Measurements from ENCODE around the gene RPS27A.
"Not testable (repeated sequence)": the region's sequence is repeated elsewhere in the genome, so short reads cannot be mapped to it uniquely, and the experiment has no call there.

Gene RPS27A

GRCh38 chr2:55232084-55232862 lies at the start of gene RPS27A, which contains the start of gene CLHC1:
Gene RPS27A, plus strand, starts transcription at chr2:55232688. Its CDS starts 137 bp downstream, at chr2:55232825.
Gene CLHC1, minus strand, starts transcription at chr2:55232293. Its CDS starts 9,882 bp downstream, at chr2:55222411.
- no peaks in the 10 kb centered on the region for H3K27me3 Mint-ChIP-seq (ENCODE audit: low read depth)
- peak; percentile 87 for DNase-seq (ENCODE audit: low spot score)
- peak within 1 kb of the TSS; percentile 99 for H3K4me3 Mint-ChIP-seq
- no peaks in the 10 kb centered on the region for H3K9me3 Mint-ChIP-seq
- H3K36me3 Mint-ChIP-seq (ENCODE audit: low read depth) = peaks cover 58% of the 10 kb centered on the region
- peaks cover 43% of the 10 kb centered on the region for H3K4me1 Mint-ChIP-seq (ENCODE audit: low read depth)
- H3K27ac Mint-ChIP-seq = peak within 1 kb of the TSS; percentile 91

GRCh38 chr2:55186837-55187236 lies 45.7 kb upstream of the RPS27A start:
- not testable (repeated sequence) for H3K27me3 Mint-ChIP-seq (ENCODE audit: low read depth)

GRCh38 chr2:55191888-55192287 lies 40.6 kb upstream of the RPS27A start:
- not testable (repeated sequence) for H3K27me3 Mint-ChIP-seq (ENCODE audit: low read depth); H3K4me3 Mint-ChIP-seq; H3K27ac Mint-ChIP-seq; H3K9me3 Mint-ChIP-seq; DNase-seq (ENCODE audit: low spot score); H3K4me1 Mint-ChIP-seq (ENCODE audit: low read depth)
- peaks cover 10% of the 10 kb centered on the region for H3K36me3 Mint-ChIP-seq (ENCODE audit: low read depth)

More at GRCh38 chr2:55186837-55187236, 45.7 kb upstream of the RPS27A start:
- H3K4me1 Mint-ChIP-seq (ENCODE audit: low read depth); H3K9me3 Mint-ChIP-seq; H3K36me3 Mint-ChIP-seq (ENCODE audit: low read depth); H3K4me3 Mint-ChIP-seq; DNase-seq (ENCODE audit: low spot score); H3K27ac Mint-ChIP-seq: not testable (repeated sequence)

- H3K27ac Mint-ChIP-seq = no peak overlapping the region
- H3K9me3 Mint-ChIP-seq = peaks cover 16% of the 10 kb centered on the region
- peaks cover 29% of the 10 kb centered on the region for H3K36me3 Mint-ChIP-seq (ENCODE audit: low read depth)
- H3K27me3 Mint-ChIP-seq (ENCODE audit: low read depth) = no peaks in the 10 kb centered on the region
- H3K4me3 Mint-ChIP-seq = no peak overlapping the region
- no peak for DNase-seq (ENCODE audit: low spot score)
- no peaks in the 10 kb centered on the region for H3K4me1 Mint-ChIP-seq (ENCODE audit: low read depth)
These were observed 36.0 kb upstream of the RPS27A start for GRCh38 chr2:55196526-55196925.

GRCh38 chr2:55200416-55200815 lies 32.1 kb upstream of the RPS27A start:
- no peak overlapping the region for H3K27ac Mint-ChIP-seq
- H3K27me3 Mint-ChIP-seq (ENCODE audit: low read depth) = no peaks in the 10 kb centered on the region
- peaks cover 25% of the 10 kb centered on the region for H3K9me3 Mint-ChIP-seq
- no peak overlapping the region for H3K4me3 Mint-ChIP-seq
- no peak for DNase-seq (ENCODE audit: low spot score)
- H3K4me1 Mint-ChIP-seq (ENCODE audit: low read depth) = no peaks in the 10 kb centered on the region
- peaks cover 44% of the 10 kb centered on the region for H3K36me3 Mint-ChIP-seq (ENCODE audit: low read depth)

GRCh38 chr2:55204536-55204935 lies 28.0 kb upstream of the RPS27A start:
- H3K27ac Mint-ChIP-seq = no peak overlapping the region
- H3K4me1 Mint-ChIP-seq (ENCODE audit: low read depth) = no peaks in the 10 kb centered on the region
- H3K27me3 Mint-ChIP-seq (ENCODE audit: low read depth) = no peaks in the 10 kb centered on the region
- H3K36me3 Mint-ChIP-seq (ENCODE audit: low read depth) = peaks cover 35% of the 10 kb centered on the region
- peaks cover 25% of the 10 kb centered on the region for H3K9me3 Mint-ChIP-seq
- H3K4me3 Mint-ChIP-seq = no peak overlapping the region
- no peak for DNase-seq (ENCODE audit: low spot score)

- peaks cover 25% of the 10 kb centered on the region for H3K9me3 Mint-ChIP-seq
- H3K36me3 Mint-ChIP-seq (ENCODE audit: low read depth) = peaks cover 32% of the 10 kb centered on the region
- no peak overlapping the region for H3K4me3 Mint-ChIP-seq
- H3K27me3 Mint-ChIP-seq (ENCODE audit: low read depth) = no peaks in the 10 kb centered on the region
- H3K4me1 Mint-ChIP-seq (ENCODE audit: low read depth) = no peaks in the 10 kb centered on the region
- DNase-seq (ENCODE audit: low spot score) = no peak
- no peak overlapping the region for H3K27ac Mint-ChIP-seq
These were observed 27.5 kb upstream of the RPS27A start for GRCh38 chr2:55204950-55205349.

- Mint-ChIP-seq H3K4me1 (ENCODE audit: low read depth) (no peaks in the 10 kb centered on the region), H3K36me3 (ENCODE audit: low read depth) (no peaks in the 10 kb centered on the region), H3K27ac (no peak overlapping the region), H3K27me3 (ENCODE audit: low read depth) (no peaks in the 10 kb centered on the region), H3K9me3 (no peaks in the 10 kb centered on the region), H3K4me3 (no peak overlapping the region)
- DNase-seq (ENCODE audit: low spot score) = no peak
These were observed 18.7 kb upstream of the RPS27A start for GRCh38 chr2:55213822-55214221.

- peak overlapping the region; percentile 83 for H3K27ac Mint-ChIP-seq
- H3K4me3 Mint-ChIP-seq = peak overlapping the region; percentile 56
- DNase-seq (ENCODE audit: low spot score) = no peak
- H3K27me3 Mint-ChIP-seq (ENCODE audit: low read depth) = no peaks in the 10 kb centered on the region
- H3K36me3 Mint-ChIP-seq (ENCODE audit: low read depth) = peaks cover 9% of the 10 kb centered on the region
- peaks cover 33% of the 10 kb centered on the region for H3K4me1 Mint-ChIP-seq (ENCODE audit: low read depth)
- no peaks in the 10 kb centered on the region for H3K9me3 Mint-ChIP-seq
These were observed 8.3 kb upstream of the RPS27A start for GRCh38 chr2:55223958-55224760.

- Mint-ChIP-seq H3K27ac (no peak overlapping the region), H3K4me3 (no peak overlapping the region), H3K9me3 (no peaks in the 10 kb centered on the region), H3K4me1 (ENCODE audit: low read depth) (peaks cover 38% of the 10 kb centered on the region), H3K27me3 (ENCODE audit: low read depth) (no peaks in the 10 kb centered on the region), H3K36me3 (ENCODE audit: low read depth) (peaks cover 13% of the 10 kb centered on the region)
- no peak for DNase-seq (ENCODE audit: low spot score)
These were observed 7.7 kb upstream of the RPS27A start for GRCh38 chr2:55224761-55225261.

- no peaks in the 10 kb centered on the region for H3K9me3 Mint-ChIP-seq
- no peak overlapping the region for H3K4me3 Mint-ChIP-seq
- H3K36me3 Mint-ChIP-seq (ENCODE audit: low read depth) = peaks cover 18% of the 10 kb centered on the region
- no peak overlapping the region for H3K27ac Mint-ChIP-seq
- no peak for DNase-seq (ENCODE audit: low spot score)
- H3K4me1 Mint-ChIP-seq (ENCODE audit: low read depth) = peaks cover 42% of the 10 kb centered on the region
- H3K27me3 Mint-ChIP-seq (ENCODE audit: low read depth) = no peaks in the 10 kb centered on the region
These were observed 6.9 kb upstream of the RPS27A start for GRCh38 chr2:55225481-55226020.

GRCh38 chr2:55227437-55228225 lies 4.9 kb upstream of the RPS27A start:
- H3K27me3 Mint-ChIP-seq (ENCODE audit: low read depth); DNase-seq (ENCODE audit: low spot score); H3K9me3 Mint-ChIP-seq: not testable (repeated sequence)
- H3K27ac Mint-ChIP-seq = peak overlapping the region; percentile 38
- peaks cover 19% of the 10 kb centered on the region for H3K36me3 Mint-ChIP-seq (ENCODE audit: low read depth)
- peaks cover 32% of the 10 kb centered on the region for H3K4me1 Mint-ChIP-seq (ENCODE audit: low read depth)
- peak overlapping the region; percentile 37 for H3K4me3 Mint-ChIP-seq

- H3K27me3 Mint-ChIP-seq (ENCODE audit: low read depth) = no peaks in the 10 kb centered on the region
- H3K9me3 Mint-ChIP-seq = no peaks in the 10 kb centered on the region
- peak overlapping the region; percentile 38 for H3K27ac Mint-ChIP-seq
- H3K4me3 Mint-ChIP-seq = peak overlapping the region; percentile 37
- peaks cover 22% of the 10 kb centered on the region for H3K36me3 Mint-ChIP-seq (ENCODE audit: low read depth)
- peaks cover 31% of the 10 kb centered on the region for H3K4me1 Mint-ChIP-seq (ENCODE audit: low read depth)
- no peak for DNase-seq (ENCODE audit: low spot score)
These were observed 4.3 kb upstream of the RPS27A start for GRCh38 chr2:55228226-55228563.

All from T-helper 2 cell treated with Interferon-gamma antibody and Interleukin-4, amounts not matched to agents 5 μg/mL and 100 μg/mL, for 36 hours (primary cell).